Hepatocyte (in vitro differentiated cells): Measurements from ENCODE around the gene SERTAD1.

Experiments
- CTCF ChIP-seq: fragments of 200-600 bp; sonication (generic); IDR thresholded peaks from 2 replicates; pipeline ENCODE4 v1.5.1; 2016; ENCODE audit warnings: antibody characterized with exemption, mild to moderate bottlenecking; ENCODE audit not compliant: poor library complexity
- EZH2 ChIP-seq: fragments of 200-600 bp; sonication (generic); IDR thresholded peaks from 2 replicates; pipeline ENCODE4 v1.6.1; 2016; ENCODE audit warnings: antibody characterized with exemption, mild to moderate bottlenecking, borderline replicate concordance
- EZH2phosphoT487 ChIP-seq: fragments of 200-600 bp; sonication (generic); IDR thresholded peaks from one replicate; pipeline ENCODE4 v1.6.1; 2018; ENCODE audit warnings: antibody characterized with exemption, mild to moderate bottlenecking, low read depth, moderate library complexity; ENCODE audit not compliant: unreplicated experiment, severe bottlenecking

- TF ChIP-seq CTCF (no peak), EZH2phosphoT487 (no peak), EZH2 (no peak)
Observed at GRCh38 chr19:40415768-40416167, 10.0 kb downstream of the SERTAD1 start.
